ENCODE results near the gene SMG7.

Gene SMG7

GRCh38 chr1:183470147-183470960, 1.9 kb upstream of the SMG7 start:
- DNase-seq: peak; percentile 92

DNA sequence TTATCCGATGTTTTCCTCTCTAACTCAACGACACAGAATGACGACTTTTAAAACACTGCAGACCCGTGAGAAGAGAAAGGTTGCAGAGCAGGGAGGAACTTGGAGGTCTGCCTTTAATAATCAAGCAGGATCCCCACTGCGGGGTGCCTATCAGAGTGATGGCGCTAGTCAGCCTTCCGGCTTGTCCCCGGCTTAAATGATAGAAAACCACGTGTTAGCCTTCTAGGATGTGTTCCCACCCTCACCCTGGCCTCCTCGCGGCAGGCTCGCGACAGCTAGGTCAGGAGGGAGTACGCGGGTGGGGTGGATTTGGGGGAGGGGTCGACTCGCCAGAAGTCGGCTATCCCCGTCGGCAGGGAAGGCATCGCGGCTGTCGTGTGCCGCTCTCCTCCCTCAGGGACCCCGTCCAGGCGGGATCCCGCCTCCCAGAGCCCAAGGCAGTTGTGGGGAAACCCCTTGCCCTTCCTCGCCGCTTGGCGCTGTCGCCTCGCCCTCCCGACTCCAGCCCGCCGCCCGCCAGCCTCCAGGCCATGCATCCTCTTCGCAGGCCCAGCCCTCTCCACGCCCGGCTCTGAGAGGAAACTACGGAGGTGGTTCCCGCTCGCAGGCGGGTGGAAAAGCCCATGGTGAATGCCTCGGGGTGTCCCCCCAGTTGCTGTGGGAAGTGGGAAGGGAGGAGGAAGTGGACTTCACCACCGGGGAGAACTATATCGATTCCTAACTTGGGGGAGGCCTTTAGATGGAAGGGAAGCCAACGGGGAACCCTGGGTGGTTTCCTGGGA, 1.1 kb upstream of the SMG7 start:
- peak; percentile 98 for DNase-seq

- peak; percentile 100 for DNase-seq
These were observed 384 bp upstream of the SMG7 start for GRCh38 chr1:183471743-183472487.

DNA sequence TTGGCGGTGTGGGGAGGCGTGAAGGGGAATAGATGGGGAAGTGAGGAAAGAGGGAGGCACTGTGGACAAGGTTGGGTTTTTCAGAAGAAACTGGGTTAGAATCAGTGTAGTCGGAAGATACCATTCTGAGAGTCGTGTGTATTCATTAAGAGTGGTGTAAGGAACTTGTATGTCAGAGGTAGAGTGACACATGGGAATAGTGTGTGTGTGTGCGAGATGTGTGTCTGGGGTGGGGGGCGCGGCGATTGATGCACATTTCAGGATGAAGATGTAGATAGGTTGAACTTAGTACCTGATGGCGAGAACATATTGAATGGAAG, 878 bp downstream of the SMG7 start:
- DNase-seq: no peak

DNA sequence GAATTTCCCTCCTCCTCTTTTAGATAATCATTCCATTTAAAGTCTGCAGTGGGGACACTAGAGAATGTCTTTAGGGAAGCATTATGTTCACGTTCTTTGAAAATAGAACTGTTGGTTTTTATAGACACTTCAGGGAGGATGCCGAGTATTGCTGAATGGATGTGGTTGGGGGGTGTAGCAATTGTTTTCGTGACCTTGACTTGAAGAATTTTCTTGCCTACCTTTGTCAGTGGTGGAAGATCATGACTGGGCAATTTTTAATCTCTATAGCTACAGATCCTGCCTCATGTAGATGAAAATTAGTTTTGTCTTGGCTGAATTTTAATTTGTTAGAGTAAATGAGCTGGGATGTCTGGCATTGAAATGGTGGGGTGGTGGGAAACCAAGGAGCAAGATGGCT, 3.8 kb downstream of the SMG7 start:
- no peak for DNase-seq

GRCh38 chr1:183477986-183478781, 5.9 kb downstream of the SMG7 start:
- DNase-seq: no peak

- no peak for DNase-seq
These were observed 8.7 kb downstream of the SMG7 start for GRCh38 chr1:183480971-183481441.

GRCh38 chr1:183483224-183483623, 10.9 kb downstream of the SMG7 start:
- DNase-seq: no peak

- DNase-seq: no peak
These were observed 12.0 kb downstream of the SMG7 start for GRCh38 chr1:183484254-183484653.

GRCh38 chr1:183484851-183485250, 12.6 kb downstream of the SMG7 start:
- DNase-seq: no peak

DNA sequence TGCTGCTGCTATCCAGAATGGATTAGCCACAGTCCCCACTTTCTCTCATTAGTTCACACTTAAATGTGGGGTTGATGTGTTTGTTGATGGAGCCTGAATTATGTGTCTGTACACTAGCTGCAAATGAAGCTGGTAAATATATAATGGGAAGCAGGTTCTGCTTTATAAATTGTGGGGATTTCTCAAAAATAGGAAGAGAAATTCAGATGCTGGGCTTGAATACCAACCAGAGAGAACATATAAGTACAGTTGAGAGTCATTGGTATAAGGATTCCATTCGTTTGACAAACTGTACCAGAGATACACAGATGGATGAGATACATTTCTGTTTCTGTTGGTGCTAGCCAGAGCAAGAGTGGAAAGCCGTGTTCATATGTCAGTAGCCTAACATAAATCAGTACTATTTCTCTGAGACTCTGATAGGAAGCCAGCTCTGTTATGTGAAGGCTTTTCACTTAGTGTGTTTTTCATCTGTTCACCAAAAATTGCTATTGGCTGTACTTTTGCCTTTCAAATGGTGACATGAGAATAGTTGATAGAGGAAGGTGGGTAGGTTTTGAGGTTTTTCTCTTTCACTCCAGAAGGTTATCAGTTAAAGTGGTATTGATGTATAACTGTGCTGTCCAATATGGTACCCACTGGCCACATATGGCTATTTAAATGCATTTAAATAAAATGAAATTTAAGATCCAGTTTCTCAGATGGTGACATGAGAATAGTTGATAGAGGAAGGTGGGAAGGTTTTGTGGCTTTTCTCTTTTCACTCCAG, 15.6 kb downstream of the SMG7 start:
- DNase-seq: no peak

GRCh38 chr1:183490932-183491331, 18.6 kb downstream of the SMG7 start:
- DNase-seq: no peak

GRCh38 chr1:183493540-183494245, 21.4 kb downstream of the SMG7 start:
- no peak for DNase-seq

DNA sequence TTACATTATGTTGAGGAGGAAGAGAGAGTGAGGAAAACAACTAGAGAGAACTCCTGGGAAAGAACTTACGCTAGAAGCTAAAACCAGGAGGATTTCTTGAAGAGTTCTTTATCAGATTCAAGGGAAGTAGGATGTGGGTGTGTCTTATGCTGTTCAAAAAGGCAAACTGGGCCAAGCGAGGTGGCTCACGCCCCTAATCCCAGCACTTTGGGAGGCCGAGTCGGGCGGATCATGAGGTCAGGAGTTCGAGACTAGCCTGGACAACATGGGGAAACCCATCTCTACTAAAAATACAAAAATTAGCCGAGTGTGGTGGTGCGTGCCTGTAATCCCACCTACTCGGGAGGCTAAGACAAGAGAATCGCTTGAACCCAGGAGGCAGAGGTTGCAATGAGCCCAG, 23.1 kb downstream of the SMG7 start:
- DNase-seq: no peak

- no peak for DNase-seq
These were observed 24.9 kb downstream of the SMG7 start for GRCh38 chr1:183497218-183497617.

DNA sequence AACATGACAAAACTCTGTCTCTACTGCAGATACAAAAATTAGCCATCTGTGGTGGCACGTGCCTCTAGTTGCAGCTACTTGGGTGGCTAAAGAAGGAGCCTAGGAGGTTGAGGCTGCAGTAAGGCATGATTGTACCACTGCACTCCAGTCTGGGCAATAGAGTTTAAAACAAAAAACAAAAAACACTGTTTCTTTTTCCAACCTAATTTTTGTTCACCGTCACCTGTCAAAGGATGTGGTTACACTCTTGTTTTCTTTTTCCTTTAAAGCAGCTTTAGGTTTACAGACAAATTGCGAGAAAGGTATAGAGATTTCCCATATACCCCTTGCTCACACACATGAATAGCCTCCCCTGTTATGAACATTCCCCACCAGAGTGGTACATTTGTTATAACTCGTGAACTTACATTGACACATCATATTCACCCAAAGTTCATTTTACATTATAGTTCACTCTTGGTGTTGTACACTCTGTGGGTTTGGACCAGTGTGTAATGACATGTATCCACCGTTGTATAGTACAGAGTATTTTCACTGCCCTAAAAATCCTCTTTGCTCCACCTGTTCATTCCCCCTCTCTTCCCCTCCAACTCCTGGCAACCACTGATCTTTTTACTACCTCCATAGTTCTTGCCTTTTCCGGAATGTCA, 26.2 kb downstream of the SMG7 start:
- no peak for DNase-seq

DNA sequence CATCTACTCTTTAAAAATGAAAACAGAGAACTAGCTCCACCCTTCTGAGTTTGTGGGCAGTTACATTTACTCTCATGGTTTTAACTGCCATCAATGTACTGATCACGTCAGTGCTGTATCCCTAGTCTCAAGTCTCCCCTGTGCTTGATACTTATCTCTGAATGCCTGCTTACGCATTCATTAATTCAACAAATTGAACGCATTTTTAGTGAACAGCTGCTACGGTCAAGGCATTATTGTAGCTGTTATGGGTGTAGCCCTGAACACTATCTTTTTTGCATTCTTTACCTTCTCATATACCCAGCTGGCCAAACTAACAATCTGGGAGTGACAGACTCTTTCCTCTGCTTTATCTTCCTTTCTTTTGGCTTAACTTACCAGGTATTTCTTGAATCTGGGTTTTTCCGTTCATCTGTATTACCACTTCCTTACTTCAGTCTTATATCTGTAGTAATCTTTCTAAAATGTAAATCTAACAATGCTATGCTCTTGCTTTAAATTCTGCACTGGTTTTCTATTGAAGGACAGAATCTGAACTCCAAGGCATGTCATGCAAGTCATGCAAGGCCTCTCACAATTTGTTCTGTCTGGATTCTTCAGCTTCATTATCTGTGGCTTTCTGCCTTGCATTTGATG, 33.3 kb downstream of the SMG7 start:
- no peak for DNase-seq

- no peak for DNase-seq
These were observed 34.3 kb downstream of the SMG7 start for GRCh38 chr1:183506561-183506960.

GRCh38 chr1:183508694-183509093, 36.4 kb downstream of the SMG7 start:
- DNase-seq: no peak

DNA sequence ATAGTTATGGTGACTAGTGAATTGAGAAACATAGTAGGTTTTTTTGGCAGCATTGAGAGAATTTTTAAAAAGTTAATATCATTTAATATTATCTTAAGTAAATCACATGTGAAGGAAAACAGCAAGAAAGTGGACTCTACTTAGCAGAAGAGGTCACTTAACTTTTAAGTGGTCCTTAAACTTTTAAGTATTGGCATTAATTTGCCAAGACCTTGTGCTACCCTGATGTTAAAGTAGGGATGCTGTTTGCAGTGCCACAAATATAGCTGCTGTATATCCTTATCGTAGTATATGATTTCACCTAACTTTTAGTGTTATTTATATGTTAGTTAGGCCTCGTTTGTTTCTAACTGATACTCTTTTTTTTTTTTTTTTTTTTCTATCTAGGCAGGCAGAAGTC, 40.2 kb downstream of the SMG7 start:
- DNase-seq: no peak

Data from NCI-H526 treated with DMSO at 0.1 percent for 48 hours (cell line).